DMS 273 treated with DMSO at 0.1 percent for 48 hours (cell line): ENCODE measurements around the gene PRICKLE4.
A peak's percentile ranks its signal among the peaks of the same experiment; 100 is the strongest.

Experiments
- DNase-seq: peaks from one replicate; lab custom pipeline; 2025; lab: John Stamatoyannopoulos, UW

Gene PRICKLE4, protein sequence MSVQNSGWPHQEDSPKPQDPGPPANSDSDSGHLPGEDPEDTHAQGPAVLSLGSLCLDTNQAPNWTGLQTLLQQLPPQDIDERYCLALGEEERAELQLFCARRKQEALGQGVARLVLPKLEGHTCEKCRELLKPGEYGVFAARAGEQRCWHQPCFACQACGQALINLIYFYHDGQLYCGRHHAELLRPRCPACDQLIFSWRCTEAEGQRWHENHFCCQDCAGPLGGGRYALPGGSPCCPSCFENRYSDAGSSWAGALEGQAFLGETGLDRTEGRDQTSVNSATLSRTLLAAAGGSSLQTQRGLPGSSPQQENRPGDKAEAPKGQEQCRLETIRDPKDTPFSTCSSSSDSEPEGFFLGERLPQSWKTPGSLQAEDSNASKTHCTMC

DNA sequence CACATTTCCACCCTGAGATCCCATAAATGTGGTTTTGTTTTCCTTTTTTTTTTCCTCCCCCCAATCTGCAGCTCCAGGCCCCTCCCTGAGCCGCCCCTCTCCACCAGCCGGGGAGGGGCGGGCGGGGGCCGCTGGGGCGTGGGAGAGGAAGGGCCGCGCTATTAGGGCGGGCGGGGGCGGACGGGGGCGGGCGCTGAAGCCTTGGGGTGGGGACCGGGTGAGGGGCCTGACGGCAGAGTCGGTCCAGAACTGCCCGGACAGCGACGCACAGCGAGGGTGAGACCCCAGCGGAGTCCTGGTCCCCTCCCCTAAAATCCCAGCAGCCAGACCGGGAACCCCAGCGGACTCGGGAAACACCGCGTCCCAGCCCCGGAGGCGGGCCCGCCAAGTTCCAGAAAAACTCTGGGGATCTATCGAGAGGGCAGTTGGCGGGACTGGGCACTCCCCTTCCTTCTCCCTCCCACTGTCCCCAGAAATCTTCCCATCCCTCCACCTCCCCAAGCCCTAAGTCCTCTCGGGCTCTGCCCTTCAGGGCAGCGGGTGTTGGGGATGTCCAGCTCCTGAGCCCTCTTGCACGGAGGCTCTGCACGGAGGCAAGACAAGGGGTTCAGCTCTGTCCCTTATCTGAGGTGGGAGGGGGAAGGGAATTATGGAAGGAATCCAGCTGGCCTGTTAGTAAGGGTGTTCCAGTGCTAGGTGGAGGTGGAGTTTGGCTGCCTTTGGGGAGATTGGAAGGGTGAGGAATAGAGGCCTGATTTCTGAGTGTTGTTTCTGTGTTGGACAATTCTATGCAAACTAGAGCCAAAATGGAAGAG, at the start of gene PRICKLE4:
PRICKLE4 (plus strand) TSS at position 232 of the 815 bp plus-strand sequence. CDS start 2,692 bp downstream, outside the sequence.
- DNase-seq: peak; percentile 5

DNA sequence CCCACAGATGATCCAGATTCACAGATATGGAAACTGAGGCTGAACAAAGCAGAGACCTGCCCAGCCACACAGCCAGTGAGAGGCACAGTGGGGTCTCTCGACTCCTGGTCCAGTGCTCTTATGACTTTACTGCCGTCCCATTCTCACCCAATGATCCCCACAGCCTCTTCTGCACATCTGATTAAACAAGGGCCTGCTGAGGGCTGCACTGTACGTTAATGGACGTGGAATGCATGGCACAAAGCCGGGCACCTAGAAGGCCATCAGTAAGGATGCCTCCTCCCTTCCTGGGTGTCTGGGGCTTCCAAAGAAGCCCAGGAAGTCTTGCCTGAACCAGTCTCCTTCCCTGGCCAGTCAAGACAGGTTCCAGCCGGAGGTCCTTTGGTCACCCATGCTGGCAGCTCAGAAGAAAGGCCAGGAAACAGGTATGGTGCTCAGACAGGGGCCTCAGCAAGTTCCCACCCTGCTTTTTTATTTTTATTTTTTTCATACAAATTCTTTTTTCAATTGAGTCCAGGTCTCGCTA, 49.0 kb upstream of the PRICKLE4 start:
- DNase-seq: no peak

DNA sequence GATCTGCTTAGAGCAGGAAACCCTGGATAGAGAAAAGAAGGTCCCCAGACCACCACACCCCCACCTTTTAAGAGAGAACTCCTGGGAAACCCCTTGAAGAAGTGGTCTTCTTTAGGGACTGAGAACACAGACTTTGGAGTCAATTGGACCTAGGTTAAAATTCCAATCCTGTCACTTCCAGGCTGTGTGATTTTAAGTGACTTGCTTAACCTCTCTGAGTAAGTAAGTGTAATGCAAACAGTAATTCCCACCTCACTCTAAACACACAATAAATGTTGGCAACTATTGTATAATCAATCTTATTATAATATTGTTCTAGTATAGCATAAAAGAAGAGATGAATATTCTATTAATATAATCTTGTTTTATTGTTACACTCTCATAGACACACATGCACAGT, 48.4 kb upstream of the PRICKLE4 start:
- DNase-seq: no peak

DNA sequence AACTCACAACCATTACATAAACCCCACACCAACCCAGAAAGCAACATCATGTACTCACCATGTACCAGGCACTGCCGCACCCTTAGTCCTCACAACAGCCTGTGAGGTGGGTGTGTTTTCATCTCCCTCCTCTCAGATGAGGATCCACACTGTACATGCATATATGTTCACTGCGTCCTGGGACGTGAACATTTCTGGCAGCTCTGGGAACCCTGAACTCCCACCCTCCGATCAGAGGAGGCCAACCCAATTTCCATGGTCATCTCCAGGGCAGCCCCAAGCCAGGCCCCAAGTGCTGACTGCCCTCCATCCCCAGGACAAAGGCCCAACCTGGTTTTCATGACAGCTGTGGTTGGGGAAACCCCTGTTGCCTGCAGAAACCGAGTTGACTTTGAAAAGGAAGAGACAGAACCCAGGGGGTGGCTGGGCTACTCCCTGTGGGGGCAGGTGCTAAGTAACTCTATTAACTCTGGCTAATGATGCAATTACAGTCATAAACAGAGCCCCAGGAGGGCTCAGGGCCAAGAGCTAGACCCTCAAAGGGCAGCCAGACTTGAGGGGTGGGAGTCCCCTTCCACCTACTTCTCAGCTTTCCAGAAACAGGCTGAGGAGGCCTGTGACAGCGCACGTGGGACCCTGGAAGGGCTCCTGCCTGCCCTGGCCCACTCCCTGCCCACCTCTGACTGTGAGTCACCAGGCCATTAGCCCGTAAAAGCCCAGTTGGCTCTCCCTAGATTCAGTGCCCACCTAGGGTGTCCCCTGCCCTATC, 47.8 kb upstream of the PRICKLE4 start:
- DNase-seq: no peak

DNA sequence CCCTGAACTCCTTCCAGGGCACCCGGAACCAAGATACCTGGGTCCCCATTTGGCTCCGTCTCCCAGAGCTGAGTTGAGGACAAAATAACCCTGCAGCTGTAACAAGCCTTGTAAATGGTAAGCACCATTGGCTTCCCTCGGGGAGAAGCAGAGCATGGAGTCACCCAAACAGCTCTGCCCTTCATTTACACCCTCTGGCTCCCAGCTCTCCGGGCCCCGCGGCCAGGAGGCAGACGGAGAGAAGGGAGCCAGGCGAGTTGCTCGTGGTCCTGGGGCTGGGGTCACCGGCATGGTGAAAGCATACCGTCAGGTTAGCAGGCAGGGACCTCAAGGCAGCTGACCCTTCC, 47.2 kb upstream of the PRICKLE4 start:
- no peak for DNase-seq

DNA sequence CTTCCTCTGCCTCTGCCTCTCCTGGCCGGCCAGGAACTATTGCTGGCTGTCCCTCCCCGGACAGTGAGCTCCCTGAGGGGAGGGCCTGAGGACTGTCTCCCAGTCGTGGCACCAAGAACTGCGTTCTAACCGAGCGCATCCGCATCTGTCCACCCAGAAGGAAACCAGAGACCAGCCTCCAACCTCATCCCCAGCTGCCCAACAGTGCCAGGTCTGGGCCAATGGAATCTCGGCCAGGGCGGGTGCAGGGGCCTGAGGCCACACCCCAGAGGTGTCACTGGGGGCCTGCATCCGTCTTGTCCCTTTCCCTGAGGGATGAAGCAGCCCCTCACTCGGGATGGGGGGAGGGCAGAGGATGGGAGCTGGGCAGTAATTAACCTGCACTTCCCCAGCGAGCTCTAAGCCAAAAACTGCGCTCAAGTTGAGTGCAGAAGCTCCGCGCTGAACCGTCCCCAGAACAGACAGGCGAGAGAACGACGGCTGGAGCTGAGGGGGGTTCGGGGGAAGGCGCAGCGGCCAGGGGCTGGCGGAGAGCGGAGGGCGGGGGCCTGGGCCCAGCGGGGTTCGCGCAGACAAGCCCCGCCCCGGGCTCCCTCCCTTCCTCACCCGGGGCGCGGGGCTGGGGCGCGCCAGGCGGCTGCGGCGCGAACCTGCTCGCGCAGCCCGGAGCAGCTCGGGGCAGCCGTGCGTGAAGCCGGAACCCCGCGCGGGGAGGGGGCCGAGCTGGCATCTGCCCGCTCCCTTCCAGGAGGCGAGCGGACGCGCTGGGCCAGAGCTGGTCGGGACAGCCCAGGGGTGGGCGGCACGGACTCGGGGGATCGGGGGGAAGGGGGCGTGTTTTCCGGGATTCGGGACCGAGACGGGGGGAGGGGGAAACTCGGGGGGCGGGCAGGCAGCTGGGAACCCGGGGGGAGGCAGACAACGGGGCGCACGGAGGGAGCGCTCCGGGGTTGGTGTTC, 46.6 kb upstream of the PRICKLE4 start:
- DNase-seq: peak; percentile 34

DNA sequence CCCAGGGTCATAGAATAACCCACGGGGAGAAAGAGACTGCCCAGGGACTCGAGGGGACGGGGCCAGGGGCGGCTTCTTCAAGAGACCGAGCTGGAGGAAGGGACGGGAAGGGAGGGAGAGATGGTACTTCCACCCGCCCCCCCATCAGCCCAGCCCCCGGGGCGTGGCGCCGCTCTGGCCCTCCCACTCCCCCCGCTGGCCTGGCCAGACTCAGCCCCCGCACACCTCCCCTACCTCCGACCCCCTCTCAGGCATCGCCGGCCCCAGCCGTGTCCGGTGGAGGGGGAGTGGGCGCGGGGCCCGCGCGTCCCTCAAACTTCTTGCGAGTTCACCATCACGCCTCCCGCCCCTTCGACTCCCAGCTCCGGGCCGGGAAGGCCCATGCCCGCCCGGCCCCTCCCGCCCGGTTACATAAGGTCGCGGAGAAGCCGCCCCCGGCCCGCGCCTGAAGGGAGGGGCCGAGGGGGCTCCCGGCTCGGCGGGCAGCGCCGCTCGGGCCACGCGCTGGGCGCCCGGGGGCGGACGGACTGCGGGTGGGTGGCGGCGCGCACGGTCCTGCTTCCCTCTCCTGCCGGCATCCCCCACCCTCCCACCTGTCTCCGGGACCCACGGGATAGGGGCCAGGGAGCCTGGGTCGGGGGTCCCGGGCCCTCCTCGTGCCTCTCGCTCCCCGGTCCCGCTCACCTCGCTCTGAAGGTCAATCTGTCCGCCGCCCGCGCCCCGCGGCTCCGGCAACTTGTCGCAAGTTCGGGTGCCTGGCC, 45.7 kb upstream of the PRICKLE4 start:
- peak; percentile 53 for DNase-seq

DNA sequence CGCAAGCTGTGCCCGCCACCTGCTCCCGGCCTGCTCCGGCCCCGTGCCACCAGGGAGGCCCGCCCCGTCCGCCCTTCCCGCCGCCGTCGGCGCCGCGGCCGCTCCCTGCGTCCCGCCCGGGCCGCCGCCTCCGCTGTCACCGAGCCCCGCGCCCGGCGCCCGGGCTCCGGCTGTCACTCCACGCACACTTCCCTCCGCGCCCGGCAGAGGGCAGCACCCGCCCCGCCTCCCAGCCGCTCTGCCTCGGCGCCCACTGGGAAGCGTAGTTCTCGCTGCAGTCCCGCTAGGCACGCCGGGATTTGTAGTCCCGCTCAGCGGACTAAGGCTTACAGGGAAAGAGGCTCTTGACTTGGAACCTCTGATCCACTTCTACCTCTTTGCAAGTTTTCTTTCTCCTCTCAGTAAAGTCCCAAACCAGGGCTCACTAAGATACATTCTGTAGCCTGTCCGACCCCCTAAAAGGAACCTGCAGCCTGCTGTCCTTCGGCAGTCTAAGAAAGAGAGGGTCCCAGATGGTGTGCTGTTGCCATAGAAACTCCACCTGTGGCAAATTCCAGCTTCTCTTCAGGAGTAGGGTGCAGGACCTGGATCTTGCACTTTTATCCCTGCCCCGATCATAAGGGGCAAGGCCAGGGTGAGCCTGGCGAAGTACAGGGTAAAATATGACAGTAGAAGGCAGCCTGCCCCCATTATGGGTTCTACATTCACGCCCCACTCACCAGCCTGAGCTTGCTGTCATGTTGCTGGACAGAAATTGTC, 45.0 kb upstream of the PRICKLE4 start, which contains the start of gene TFEB:
TFEB (minus strand) TSS at position 182 of the 759 bp plus-strand sequence. CDS start 44,395 bp downstream, outside the sequence.
- peak; percentile 71 for DNase-seq

DNA sequence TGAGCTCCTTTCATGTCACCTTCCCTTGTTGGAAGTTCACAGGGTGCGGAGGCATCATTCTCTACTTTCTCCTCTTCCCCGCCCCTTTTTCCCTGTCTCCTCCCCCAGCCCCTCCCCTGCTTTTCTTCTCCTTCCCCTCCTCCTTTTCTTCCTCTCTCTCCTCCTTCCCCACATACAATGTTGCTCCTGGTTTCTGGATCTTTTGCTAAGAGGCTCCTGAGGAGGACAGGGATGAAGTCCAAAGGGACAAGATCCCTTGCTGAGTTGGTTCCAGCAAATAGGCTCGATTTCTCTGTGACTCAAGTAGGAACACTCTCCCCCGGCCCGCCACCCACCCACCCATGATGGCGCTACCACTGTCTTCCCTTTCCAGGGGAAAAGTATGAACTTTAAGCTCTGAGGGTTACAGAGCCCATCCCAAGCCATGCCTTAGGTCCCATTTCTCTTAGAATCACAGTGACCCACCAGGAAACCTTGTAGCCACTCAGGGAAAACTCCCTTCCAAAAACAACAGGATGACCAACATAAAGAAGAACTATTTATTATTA, 44.3 kb upstream of the PRICKLE4 start:
- DNase-seq: no peak

DNA sequence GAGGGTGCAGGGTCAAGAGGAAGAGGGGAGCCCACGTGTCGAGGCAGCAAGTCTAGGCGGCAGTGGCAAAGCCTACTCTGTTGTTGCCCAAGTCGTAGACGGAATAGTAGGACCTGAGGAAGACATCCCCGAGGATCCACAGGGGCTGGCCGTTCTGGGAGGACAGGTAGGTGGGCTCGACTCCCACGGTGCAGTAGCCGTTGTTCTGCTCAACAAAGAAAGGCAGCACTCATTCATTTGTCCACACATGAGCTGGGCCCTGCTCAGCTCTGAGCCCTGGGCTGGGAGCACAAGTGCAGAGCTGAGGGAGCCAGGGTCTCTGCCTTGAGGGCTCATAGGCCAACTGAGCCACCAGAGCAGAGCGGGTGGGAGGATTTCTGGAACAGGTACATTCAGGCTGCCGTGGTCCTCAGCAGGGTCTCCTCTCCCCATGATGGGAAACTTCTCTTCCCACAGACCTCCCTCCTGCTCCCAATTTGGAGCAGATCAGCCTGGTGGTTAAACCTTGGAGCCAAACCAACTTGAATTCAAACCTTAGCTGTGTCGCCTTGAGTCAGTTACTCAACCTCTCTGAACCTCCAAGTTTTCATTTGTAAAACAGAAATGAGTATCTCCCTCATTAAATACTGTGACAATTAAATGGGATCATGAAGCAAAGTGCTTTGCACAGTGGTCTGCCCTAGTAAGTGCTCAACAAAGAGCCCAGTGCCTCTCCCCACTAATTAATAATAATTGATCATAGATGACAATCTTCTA, 43.6 kb upstream of the PRICKLE4 start:
- DNase-seq: no peak

DNA sequence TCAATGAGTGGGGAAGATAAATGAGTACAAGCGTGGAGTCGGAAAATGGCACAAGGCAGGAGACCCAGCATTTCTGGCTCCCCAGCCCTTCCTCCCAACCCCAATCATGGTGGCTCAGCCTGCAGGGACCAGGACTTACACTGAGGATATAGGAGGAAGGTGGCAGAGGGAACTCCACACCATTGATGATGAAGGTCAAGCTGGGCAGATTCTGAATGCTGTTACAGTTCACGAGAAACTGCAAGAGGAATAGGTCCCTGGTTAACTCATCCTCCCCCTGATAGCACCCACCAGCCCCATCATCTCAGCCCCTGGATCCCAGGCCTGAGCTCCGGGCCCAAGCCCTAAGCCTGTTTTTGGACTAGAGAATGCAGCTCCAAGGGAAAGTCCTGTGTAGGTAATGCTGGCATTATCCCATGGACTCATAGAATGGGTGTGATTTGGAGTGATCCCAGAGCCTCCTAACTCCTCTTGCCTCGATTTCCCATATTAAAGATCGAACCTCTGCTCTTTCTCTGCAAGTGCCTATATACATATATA, 42.9 kb upstream of the PRICKLE4 start:
- no peak for DNase-seq

DNA sequence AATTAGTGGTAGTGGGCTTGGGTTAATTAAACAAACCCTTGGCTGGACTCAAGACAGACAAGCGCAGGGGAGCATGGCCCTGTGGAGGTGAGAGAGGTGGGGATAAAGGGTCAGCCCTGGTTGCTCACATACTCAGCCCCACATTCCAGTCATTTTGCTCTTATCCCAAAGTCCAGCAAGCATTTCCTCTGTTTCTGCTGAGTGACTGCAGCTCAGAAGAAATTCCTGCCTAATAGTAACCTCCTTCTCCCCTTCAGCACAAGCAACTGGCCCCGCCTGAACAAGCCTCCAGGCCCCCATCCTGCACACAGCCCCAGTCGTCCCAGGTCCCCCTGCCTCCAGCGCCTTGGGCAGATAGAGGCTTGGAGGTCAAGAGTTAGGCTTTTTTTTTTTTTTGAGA, 41.5 kb upstream of the PRICKLE4 start:
- DNase-seq: no peak

DNA sequence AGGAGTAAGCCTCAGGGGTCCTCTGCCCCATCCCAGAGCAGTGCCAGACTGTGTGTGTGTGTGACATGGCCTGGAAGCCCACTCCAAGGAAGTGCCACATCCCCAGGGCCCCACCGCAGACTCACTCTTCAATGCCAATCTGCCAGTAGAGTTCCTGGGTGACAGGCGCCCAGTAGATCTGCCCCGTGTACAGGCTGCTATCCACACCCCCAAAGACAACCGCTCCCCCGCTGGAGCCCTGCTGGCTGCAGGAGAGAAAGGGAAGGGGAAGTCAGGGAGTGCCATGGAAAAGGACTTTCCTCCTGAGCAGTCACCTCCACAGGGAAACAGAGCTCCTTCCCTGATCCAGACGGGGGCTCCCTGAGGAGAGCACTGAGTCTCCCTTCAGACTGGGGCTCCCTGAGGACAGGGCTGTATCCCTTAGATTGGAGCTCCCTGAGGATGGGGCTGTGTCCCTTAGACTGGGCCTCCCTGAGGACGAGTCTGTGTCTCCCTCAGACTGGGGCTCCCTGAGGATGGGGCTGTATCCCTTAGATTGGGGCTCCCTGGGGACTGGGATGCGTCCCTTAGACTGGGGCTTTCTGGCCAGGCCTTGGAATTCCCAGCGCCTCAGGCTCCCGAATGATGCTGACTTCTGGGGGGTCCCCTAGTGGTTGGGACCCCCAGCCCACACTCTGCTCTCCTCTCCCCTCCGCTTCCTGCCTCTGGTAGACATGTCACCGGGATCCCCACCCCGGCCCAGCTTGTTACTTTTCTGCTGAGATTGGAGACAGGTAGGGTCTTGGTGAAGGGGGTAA, 40.0 kb upstream of the PRICKLE4 start:
- no peak for DNase-seq

DNA sequence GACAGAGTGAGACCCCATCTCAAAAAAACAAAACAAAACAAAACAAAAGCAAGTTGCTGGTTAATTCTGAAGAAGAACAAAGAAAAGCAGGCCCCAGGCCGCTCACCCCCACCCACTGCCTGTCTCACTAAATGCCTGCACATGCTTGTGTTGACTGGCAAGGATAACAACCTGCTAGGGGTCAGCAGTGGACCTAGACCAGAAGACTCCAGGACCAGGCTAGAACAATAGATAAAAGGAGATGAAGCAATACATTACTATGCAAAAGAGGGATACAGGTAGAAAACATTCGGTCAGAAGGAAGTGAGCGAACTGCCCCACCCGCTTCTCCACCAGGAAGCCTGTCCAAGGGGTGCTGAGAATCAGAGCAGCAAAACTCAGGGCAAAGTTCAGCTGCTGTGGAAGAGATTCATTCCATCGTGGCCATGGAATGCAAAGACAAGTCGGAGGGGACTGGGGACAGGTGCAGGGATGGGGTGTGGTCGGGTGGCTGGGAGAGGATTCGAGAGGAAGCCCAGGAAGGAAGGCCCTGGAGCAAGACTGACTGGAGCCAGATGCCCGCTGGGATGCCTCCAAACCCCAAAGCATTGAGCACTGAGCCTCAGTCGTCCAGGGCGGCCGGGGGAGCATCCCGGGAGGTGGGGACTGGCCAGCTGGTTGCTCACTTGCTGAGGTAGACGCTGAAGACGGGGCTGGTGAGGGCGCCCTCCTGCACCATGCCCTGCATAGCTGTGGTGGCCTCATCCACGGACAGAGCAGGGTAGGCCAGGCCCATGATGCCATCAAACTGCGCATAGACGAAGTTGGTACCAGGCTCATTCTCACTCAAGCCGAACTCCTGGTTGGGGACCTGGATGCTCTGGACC, 38.7 kb upstream of the PRICKLE4 start:
- no peak for DNase-seq

DNA sequence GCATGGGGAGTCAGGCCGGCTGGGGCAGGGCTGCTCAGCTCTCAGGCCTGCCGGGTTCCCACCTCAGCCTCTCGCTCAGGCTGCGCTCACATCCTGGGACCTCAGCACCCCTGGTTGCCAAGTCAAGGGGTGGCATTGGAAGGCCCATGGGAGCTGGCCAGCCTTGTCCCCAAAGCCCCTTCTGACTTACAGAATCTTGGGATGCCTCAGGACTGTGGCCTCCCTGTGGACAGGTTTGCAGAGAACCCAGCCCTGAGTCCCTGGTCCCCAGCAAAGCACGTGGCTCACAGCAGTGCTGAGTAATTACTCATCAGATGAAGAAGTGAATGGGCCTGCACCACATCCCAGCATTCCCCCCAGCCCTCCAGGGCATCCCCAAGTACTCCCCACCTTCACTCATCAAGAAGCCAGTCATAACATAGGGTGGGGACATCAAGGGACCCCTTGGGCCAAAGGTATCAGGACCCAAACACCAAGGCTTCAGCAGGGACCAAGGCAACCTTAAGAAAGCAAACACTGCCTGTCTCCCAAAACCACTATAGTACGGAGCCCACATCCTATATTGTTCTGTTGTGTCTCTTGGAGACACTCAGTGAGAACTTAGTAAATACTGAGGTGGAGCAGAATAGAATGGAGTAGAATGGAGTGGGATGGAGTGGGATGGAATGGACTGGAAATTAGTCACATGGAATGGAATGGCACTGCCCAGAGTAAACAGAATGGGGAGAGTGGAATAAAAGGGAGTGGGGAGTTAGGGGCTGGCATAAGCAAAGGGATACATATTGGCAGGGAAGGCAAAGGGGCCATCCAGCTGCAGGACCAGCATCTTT, 37.0 kb upstream of the PRICKLE4 start:
- DNase-seq: no peak
